ENCODE results near the gene GATA3. TPM values are rescaled to one million over a fixed set of nuclear protein-coding genes. Genes with fewer than 3 reads are reported as not detected.

Gene GATA3
- 0.09 and 0.35 TPM in 2 replicates for total RNA-seq

GRCh38 chr10:8054494-8055407, at the start of gene GATA3:
Gene GATA3 (plus strand): TSS chr10:8054688. CDS start chr10:8055656, 968 bp downstream.

Other genes with a start within 250 kb of the GATA3 start
- 1.6 and 2.9 TPM in 2 replicates for gene TAF3, start 236.2 kb upstream of the GATA3 start, total RNA-seq